SK-N-DZ (cell line): Measurements from ENCODE around the gene CCL20.

ENCODE experiments used
- small RNA-seq, 2 experiments: library from RNA; depleted of rRNA; stranded (forward); fragments of <200 nt; gene quantifications; one replicate each; pipeline ENCODE3, GENCODE V24; 2014

Gene CCL20

Small RNAs within 50 kb of the gene (small RNA-seq; reads per million reads assigned to genes)
- 0 reads per million in 2 experiments for gene SNRPGP8
